Loucy (cell line): ENCODE measurements around the gene FXYD2.

Experiments
- H2AFZ ChIP-seq: fragments of 200-600 bp; sonication (generic); 2 replicates; pipeline ENCODE4 v1.6.0; 2016; ENCODE audit warnings: antibody characterized with exemption, mild to moderate bottlenecking, low read length, moderate library complexity
- H3F3A ChIP-seq: fragments of 200-600 bp; 2 replicates; pipeline ENCODE4 v1.6.0; 2016; ENCODE audit warnings: antibody characterized with exemption, low read depth, mild to moderate bottlenecking
- H3K27me3 ChIP-seq: fragments of 200-600 bp; sonication (generic); 2 replicates; pipeline ENCODE4 v1.6.1; 2014; ENCODE audit warnings: low read length, mild to moderate bottlenecking; ENCODE audit not compliant: insufficient read depth, poor library complexity, severe bottlenecking
- H3K36me3 ChIP-seq: fragments of 200-600 bp; sonication (generic); 2 replicates; pipeline ENCODE4 v1.6.1; 2016; ENCODE audit warnings: low read length; ENCODE audit not compliant: insufficient read depth
- H3K4me1 ChIP-seq: fragments of 200-600 bp; sonication (generic); 2 replicates; pipeline ENCODE4 v1.5.1; 2014; ENCODE audit warnings: low read length, mild to moderate bottlenecking; ENCODE audit not compliant: insufficient read depth, poor library complexity, severe bottlenecking
- H3K4me2 ChIP-seq: fragments of 200-600 bp; sonication (generic); 2 replicates; pipeline ENCODE4 v1.6.0; 2014; ENCODE audit warnings: antibody characterized with exemption, low read length, low read depth, mild to moderate bottlenecking; ENCODE audit not compliant: poor library complexity, severe bottlenecking
- H3K4me3 ChIP-seq: fragments of 200-600 bp; sonication (generic); 2 replicates; pipeline ENCODE4 v1.5.1; 2014; ENCODE audit warnings: low read length, mild to moderate bottlenecking, mixed read lengths; ENCODE audit not compliant: poor library complexity, severe bottlenecking
- H3K79me2 ChIP-seq: fragments of 200-600 bp; sonication (generic); 2 replicates; pipeline ENCODE4 v1.6.1; 2014; ENCODE audit warnings: low read length; ENCODE audit not compliant: insufficient read depth
- H3K9ac ChIP-seq: fragments of 200-600 bp; sonication (generic); 2 replicates; pipeline ENCODE4 v1.6.0; 2014; ENCODE audit warnings: mild to moderate bottlenecking, low read depth, low read length, moderate library complexity; ENCODE audit not compliant: poor library complexity, severe bottlenecking
- H3K9me2 ChIP-seq: fragments of 200-600 bp; sonication (generic); replicated peaks from 2 replicates; pipeline ENCODE4 v1.6.1; 2016; ENCODE audit warnings: low read depth, low read length, mixed read lengths
- H3K9me3 ChIP-seq: fragments of 200-600 bp; sonication (generic); 2 replicates; pipeline ENCODE4 v1.6.1; 2014; ENCODE audit warnings: mild to moderate bottlenecking, antibody characterized with exemption, low read length, low read depth; ENCODE audit not compliant: insufficient read depth
- H4K20me1 ChIP-seq: fragments of 200-600 bp; sonication (generic); 2 replicates; pipeline ENCODE4 v1.6.0; 2014; ENCODE audit warnings: antibody characterized with exemption, low read length, mild to moderate bottlenecking; ENCODE audit not compliant: insufficient read depth, poor library complexity, severe bottlenecking
- CTCF ChIP-seq: fragments of 200-600 bp; sonication (generic); conservative IDR thresholded peaks from 2 replicates; pipeline ENCODE4 v1.5.1; 2014; ENCODE audit warnings: mild to moderate bottlenecking, antibody characterized with exemption, low read length
- EZH2phosphoT487 ChIP-seq: fragments of 200-600 bp; IDR thresholded peaks from 2 replicates; pipeline ENCODE4 v1.6.1; 2018; ENCODE audit warnings: antibody characterized with exemption, mild to moderate bottlenecking, moderate library complexity, borderline replicate concordance

Gene FXYD2

GRCh38 chr11:117771197-117771596 lies 53.3 kb downstream of the FXYD2 start:
- H3K4me1 ChIP-seq: no peaks in the 10 kb centered on the region
- no peaks in the 10 kb centered on the region for H3K9me2 ChIP-seq
- no peak overlapping the region for H2AFZ ChIP-seq
- H3K9ac ChIP-seq: no peak overlapping the region
- H3K4me3 ChIP-seq: no peak overlapping the region
- no peaks in the 10 kb centered on the region for H3K36me3 ChIP-seq
- H4K20me1 ChIP-seq: no peaks in the 10 kb centered on the region
- no peaks in the 10 kb centered on the region for H3K27me3 ChIP-seq
- no peaks in the 10 kb centered on the region for H3K79me2 ChIP-seq
- no peak overlapping the region for H3K4me2 ChIP-seq
- H3K9me3 ChIP-seq: no peaks in the 10 kb centered on the region
- no peaks in the 10 kb centered on the region for H3F3A ChIP-seq
- no peak for TF ChIP-seq CTCF
- TF ChIP-seq EZH2phosphoT487: no peak

GRCh38 chr11:117770061-117770460 lies 54.5 kb downstream of the FXYD2 start:
- H3K79me2 ChIP-seq: no peaks in the 10 kb centered on the region
- no peak overlapping the region for H3K4me3 ChIP-seq
- no peak overlapping the region for H2AFZ ChIP-seq
- no peaks in the 10 kb centered on the region for H3K27me3 ChIP-seq
- H3K9me3 ChIP-seq: no peaks in the 10 kb centered on the region
- no peaks in the 10 kb centered on the region for H3F3A ChIP-seq
- H4K20me1 ChIP-seq: no peaks in the 10 kb centered on the region
- H3K9ac ChIP-seq: no peak overlapping the region
- no peaks in the 10 kb centered on the region for H3K9me2 ChIP-seq
- no peak for TF ChIP-seq EZH2phosphoT487
- TF ChIP-seq CTCF: no peak
- no peaks in the 10 kb centered on the region for H3K36me3 ChIP-seq
- H3K4me1 ChIP-seq: no peaks in the 10 kb centered on the region
- H3K4me2 ChIP-seq: no peak overlapping the region
